ENCODE data around the gene EIF5B.
"Not testable (repeated sequence)": the region's sequence is repeated elsewhere in the genome, so short reads cannot be mapped to it uniquely, and the experiment has no call there.

The EIF5B gene

DNA sequence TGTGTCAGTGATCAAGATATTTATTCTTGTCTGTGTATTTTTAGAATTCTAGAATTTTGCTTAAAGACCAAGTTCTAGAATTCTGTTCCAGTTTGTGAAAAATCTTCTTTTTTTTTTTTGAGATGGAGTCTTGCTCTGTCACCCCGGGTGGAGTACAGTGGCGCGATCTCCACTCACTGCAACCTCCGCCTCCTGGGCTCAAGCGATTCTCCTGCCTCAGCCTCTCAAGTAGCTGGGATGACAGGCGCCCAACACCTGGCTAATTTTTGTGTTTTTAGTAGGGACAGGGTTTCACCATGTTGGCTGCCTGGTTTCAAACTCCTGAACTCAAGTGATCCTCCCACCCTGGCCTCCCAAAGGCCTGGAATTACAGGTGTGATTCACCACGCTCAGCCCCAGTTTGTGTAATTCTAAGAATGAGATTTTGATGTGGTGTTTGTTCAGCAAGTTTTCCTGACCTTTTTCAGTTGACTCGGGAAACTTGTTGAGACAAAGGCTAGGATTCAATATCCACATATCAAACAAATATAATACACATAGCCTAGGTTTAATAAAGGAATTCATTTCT lies 3.6 kb downstream of the EIF5B start:
- peaks cover 50% of the 10 kb centered on the region for H3K79me2 ChIP-seq
- H3K9ac ChIP-seq: no peak overlapping the region
- TF ChIP-seq, protein P1, sequence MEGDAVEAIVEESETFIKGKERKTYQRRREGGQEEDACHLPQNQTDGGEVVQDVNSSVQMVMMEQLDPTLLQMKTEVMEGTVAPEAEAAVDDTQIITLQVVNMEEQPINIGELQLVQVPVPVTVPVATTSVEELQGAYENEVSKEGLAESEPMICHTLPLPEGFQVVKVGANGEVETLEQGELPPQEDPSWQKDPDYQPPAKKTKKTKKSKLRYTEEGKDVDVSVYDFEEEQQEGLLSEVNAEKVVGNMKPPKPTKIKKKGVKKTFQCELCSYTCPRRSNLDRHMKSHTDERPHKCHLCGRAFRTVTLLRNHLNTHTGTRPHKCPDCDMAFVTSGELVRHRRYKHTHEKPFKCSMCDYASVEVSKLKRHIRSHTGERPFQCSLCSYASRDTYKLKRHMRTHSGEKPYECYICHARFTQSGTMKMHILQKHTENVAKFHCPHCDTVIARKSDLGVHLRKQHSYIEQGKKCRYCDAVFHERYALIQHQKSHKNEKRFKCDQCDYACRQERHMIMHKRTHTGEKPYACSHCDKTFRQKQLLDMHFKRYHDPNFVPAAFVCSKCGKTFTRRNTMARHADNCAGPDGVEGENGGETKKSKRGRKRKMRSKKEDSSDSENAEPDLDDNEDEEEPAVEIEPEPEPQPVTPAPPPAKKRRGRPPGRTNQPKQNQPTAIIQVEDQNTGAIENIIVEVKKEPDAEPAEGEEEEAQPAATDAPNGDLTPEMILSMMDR (IDR thresholded peaks at IDR 0.05): no peak
- no peaks in the 10 kb centered on the region for H3K27me3 ChIP-seq (ENCODE audit: control insufficient read depth, insufficient read depth, low read length)
- no peaks in the 10 kb centered on the region for H3K36me3 ChIP-seq (ENCODE audit: control insufficient read depth, insufficient read depth, low read length)
- H3K27ac ChIP-seq: no peak overlapping the region
- H3K4me2 ChIP-seq (ENCODE audit: low read length): no peak overlapping the region
- H3K4me1 ChIP-seq: no peaks in the 10 kb centered on the region
- H3K9me3 ChIP-seq (ENCODE audit: control insufficient read depth, low read length): no peaks in the 10 kb centered on the region
- H2AFZ ChIP-seq: no peak overlapping the region
- H3K4me3 ChIP-seq (ENCODE audit: low read depth, low read length): no peak overlapping the region

DNA sequence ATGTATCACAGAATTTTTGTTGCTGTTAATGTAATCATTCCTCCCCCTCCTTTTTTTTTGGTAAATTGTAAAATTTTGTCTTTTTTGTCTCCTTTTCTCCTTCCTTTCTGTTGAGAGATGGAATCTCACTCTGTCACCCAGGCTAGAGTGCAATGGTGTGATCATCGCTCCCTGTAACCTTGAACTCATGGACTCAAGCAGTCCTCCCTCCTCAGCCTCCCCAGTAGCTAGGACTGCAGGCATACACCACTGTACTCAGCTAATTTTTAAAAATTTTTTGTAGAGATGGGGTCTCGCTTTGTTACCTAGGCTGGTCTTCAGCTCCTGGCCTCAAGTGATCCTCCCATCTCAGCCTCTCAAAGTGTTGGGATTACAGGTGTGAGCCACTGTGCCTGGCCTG lies 5.3 kb downstream of the EIF5B start:
- no peak overlapping the region for H3K4me3 ChIP-seq (ENCODE audit: low read depth, low read length)
- TF ChIP-seq, protein P1 (IDR thresholded peaks at IDR 0.05): no peak
- peaks cover 55% of the 10 kb centered on the region for H3K79me2 ChIP-seq
- H2AFZ ChIP-seq: no peak overlapping the region
- no peak overlapping the region for H3K4me2 ChIP-seq (ENCODE audit: low read length)
- no peak overlapping the region for H3K27ac ChIP-seq
- H3K36me3 ChIP-seq (ENCODE audit: control insufficient read depth, insufficient read depth, low read length): no peaks in the 10 kb centered on the region
- H3K9me3 ChIP-seq (ENCODE audit: control insufficient read depth, low read length): no peaks in the 10 kb centered on the region
- no peaks in the 10 kb centered on the region for H3K27me3 ChIP-seq (ENCODE audit: control insufficient read depth, insufficient read depth, low read length)
- H3K4me1 ChIP-seq: no peaks in the 10 kb centered on the region
- no peak overlapping the region for H3K9ac ChIP-seq

DNA sequence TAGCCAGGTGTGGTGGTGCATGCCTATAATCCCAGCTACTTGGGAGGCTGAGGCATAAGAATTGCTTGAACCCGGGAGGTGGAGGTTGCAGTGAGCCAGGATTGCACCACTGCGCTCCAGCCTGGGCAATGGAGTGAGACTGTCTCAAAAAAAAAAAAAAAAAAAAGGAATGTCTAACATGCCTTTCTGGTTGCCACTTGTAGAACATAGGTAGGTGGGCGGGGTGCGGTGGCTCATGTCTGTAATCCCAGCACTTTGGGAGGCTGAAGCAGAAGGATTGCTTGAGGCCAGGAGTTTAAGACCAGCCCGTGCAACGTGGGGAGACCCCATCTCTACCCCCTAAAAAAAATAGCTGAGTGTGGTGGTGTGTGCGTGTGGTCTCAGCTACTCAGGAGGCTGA lies 8.3 kb downstream of the EIF5B start:
- H3K9ac ChIP-seq; H3K9me3 ChIP-seq (ENCODE audit: control insufficient read depth, low read length); H2AFZ ChIP-seq; H3K4me3 ChIP-seq (ENCODE audit: low read depth, low read length); H3K4me1 ChIP-seq; H3K27ac ChIP-seq; H3K27me3 ChIP-seq (ENCODE audit: control insufficient read depth, insufficient read depth, low read length); H3K4me2 ChIP-seq (ENCODE audit: low read length); H3K36me3 ChIP-seq (ENCODE audit: control insufficient read depth, insufficient read depth, low read length): not testable (repeated sequence)
- H3K79me2 ChIP-seq: peaks cover 46% of the 10 kb centered on the region

DNA sequence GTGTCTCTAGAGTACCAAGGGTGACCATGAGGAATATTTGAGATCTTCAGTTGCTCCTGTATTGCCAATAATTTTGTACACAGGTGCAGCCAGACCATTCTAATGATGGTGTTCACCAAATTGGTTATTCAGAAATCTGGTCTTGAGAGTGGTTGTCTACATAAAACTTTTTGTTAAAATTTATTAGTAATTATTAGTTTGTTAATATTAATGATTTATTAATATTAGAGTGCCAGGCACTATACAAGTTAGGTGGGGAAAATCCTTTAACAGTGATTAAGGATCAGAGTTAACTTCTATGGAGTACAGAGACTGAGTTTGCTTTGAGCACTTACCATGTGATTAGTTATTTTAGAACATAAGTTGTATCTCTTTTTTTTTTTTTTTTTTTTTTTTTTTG lies 9.0 kb downstream of the EIF5B start:
- no peaks in the 10 kb centered on the region for H3K4me1 ChIP-seq
- no peaks in the 10 kb centered on the region for H3K36me3 ChIP-seq (ENCODE audit: control insufficient read depth, insufficient read depth, low read length)
- H3K27ac ChIP-seq: no peak overlapping the region
- H3K4me2 ChIP-seq (ENCODE audit: low read length): no peak overlapping the region
- no peak overlapping the region for H2AFZ ChIP-seq
- H3K27me3 ChIP-seq (ENCODE audit: control insufficient read depth, insufficient read depth, low read length): no peaks in the 10 kb centered on the region
- no peak overlapping the region for H3K9ac ChIP-seq
- TF ChIP-seq, protein P1 (IDR thresholded peaks at IDR 0.05): no peak
- no peaks in the 10 kb centered on the region for H3K9me3 ChIP-seq (ENCODE audit: control insufficient read depth, low read length)
- no peak overlapping the region for H3K4me3 ChIP-seq (ENCODE audit: low read depth, low read length)
- peaks cover 43% of the 10 kb centered on the region for H3K79me2 ChIP-seq

DNA sequence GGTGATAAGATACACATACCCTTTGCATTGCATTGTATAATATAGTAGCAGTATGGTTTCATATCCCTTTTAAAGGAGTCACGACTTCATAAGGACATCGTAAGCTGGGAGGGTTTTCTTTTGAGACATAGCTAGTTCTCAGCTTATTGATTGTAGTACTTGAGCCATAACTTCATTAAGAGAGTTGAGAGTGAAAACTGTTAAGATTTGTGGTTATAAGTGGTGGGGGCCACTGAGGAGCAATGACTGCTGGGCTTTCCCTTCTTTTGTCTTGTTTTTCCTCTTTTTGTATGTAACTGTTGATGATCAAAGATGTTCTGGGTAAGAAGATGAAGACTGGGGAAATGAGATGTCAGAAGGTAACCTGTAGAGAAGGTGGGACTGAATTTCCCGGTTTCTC lies 11.0 kb downstream of the EIF5B start:
- Histone ChIP-seq H3K9ac (no peak overlapping the region), H3K4me1 (no peaks in the 10 kb centered on the region), H3K4me2 (ENCODE audit: low read length) (no peak overlapping the region), H3K79me2 (peaks cover 44% of the 10 kb centered on the region), H3K4me3 (ENCODE audit: low read depth, low read length) (no peak overlapping the region), H3K27me3 (ENCODE audit: control insufficient read depth, insufficient read depth, low read length) (no peaks in the 10 kb centered on the region), H2AFZ (no peak overlapping the region), H3K36me3 (ENCODE audit: control insufficient read depth, insufficient read depth, low read length) (no peaks in the 10 kb centered on the region), H3K9me3 (ENCODE audit: control insufficient read depth, low read length) (no peaks in the 10 kb centered on the region), H3K27ac (no peak overlapping the region)
- TF ChIP-seq, protein P1 (IDR thresholded peaks at IDR 0.05): no peak

All from parathyroid adenoma (tissue), 2 donors.